Superior temporal gyrus (tissue), 1 donor: ENCODE data around the gene CNKSR3.

Experiments
- DNase-seq: peaks from one replicate; pipeline ENCODE4 v3.0.0-alpha.2; 2016; ENCODE audit errors: extremely low spot score

CNKSR3 gene

DNA sequence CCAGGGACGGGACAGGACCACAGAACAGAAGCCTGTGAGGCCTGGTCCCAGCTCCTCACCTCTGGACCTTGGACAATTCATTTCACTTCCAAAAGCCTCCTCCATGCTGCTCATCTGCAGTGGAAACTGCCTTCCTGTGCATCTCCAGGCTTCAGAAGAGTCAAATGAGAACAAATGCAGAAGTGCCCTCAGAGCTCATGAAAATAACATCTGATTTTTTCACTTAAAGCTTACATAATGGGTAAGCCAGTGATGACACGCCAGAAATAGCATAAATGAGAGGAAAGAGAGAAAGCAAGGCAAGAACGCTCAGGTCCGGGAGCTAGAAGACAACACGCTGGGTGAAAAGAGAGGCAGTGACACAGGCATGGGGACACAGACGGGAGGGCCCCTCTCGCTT is 7.9 kb downstream of the CNKSR3 start:
- DNase-seq = no peak

DNA sequence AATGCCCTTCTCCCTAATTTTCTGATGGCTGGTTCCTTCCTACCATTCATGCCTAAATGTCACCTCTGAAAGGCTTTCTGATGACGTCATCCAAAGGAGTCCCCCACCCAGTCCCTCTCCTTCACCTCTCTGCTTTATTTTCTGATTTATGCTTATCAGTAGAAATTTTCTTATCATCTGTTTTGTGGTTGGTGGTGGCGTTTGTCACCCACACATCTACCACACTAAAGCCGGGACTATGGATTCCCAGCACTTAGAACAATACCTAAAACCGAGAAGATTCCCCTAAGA is 9.0 kb downstream of the CNKSR3 start:
- no peak for DNase-seq

DNA sequence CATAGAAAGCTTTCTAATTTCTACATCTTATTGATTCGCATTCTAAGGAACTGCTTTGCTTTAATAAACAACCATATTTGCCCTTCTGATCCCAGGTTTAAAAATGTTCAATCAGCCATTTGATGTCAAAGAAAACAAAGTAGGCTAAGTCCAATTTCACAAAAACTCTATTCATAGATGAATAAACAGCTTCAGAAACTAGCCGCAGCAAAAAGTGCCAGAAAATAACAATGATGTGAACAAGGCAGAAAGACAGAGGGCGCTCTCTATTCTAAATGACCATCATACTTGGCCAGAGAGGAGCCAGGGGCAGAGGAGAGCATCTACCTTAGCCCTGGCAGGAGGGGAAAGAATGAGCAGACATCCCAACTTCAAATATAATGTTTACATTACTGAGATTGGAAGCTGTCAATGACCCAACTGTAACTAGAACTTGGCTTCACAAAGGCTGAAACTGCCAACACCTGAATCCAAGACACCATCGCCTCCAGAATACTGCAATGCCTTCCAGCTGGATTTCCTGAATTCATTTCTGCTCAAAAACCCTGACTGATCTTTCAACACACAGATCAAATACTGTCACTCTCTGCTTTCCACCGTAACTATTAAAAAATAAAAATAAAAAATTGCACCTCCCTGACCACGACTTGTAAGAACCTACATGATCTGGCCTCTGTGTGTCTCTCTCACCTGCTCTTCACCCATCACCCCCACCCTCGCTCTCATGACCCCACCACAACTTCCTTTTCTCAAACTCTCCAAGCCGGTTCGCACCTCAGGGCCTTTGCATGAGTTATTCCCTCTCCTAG is 9.5 kb downstream of the CNKSR3 start:
- DNase-seq = peak; percentile 97

DNA sequence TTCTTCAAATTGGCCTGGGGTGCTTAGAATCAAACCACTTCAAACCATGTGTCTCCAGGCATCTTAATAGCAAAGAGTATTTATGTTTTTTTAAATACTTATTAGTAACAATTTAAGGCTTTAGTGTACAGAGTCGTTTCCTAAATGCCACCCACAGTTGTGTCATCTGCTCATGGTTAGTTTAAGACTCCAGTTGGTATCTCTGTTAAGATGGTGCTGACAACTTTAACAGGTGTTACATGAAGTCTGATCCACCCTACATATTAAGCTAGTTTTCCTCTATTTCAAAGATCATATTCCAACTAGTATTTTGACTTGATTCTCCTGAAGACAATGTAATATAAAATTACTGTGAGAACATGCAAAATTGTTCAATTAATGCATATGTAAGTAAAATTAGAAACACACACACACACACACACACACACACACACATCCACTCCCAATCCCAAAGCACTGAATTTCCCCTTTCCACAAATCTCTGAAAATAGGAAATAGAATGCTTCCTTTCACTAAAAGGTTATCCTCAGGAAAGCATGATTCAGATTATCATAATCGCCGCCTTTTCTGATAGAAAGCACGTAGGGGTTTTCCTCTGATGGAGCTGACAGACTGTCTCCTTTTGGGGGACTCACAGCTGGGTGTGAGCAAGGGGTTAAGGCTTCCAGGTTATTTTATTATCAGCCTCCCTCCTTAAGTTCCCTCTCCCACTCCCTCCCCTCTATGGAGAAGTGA is 10.5 kb downstream of the CNKSR3 start:
- no peak for DNase-seq

DNA sequence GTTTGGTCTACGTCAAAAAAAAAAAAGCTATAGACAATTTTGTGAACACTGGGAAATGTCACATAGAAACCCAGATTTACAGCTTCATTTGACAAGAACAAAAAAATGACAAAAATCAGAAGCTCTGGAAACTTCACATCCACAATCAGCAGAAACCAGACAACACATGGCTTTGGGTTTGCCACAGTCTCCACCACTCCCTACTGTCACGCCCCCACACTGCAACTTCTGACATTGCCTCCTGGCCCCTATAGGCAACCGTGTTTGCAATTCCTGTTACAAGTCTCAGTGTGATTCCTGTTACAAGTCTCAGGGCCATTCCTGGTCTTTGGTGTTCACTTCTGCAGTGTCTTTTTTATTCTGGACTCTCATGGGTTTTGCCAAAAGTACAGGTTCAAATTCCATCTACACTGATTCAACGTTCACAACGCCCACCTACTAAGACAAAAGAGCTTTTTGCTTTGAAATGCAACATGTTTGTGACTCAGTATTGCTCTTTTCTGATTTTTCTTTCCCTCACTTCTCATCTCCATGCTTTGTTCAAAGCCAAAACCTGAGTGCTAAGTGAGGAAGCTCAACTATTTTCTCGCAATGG is 12.0 kb downstream of the CNKSR3 start:
- DNase-seq = no peak

DNA sequence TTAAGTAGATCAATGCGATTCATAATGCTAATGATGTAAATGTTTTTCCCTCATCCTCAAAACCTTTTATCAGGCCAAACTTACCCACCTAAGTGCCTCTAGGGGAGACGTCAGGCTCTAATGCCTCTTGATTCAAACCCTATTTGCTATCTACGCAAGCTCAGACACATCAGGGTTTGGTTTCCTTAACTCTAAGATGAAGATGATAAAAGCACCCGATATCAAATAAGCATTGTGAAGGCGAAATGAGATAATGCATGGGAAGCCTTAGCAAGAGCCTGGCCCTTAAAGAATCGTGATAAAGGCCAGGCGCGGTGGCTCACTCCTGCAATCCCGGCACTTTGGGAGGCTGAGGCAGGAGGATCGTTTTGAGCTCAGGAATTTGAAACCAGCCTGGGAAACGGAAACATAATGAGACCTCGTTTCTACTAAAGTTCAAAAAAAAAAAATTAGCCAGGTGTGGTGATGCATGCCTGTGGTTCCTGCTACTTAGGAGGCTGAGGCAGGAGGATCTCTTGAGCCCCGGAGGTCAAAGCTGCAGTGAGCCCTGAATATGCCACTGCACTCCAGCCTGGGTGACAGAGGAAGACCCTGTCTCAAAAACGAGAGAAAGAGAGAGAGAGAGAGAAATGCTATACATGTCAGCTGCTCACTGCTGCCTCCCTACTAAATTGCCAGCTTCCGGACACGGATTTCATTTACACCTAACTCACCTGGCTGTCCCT is 13.5 kb downstream of the CNKSR3 start:
- no peak for DNase-seq

DNA sequence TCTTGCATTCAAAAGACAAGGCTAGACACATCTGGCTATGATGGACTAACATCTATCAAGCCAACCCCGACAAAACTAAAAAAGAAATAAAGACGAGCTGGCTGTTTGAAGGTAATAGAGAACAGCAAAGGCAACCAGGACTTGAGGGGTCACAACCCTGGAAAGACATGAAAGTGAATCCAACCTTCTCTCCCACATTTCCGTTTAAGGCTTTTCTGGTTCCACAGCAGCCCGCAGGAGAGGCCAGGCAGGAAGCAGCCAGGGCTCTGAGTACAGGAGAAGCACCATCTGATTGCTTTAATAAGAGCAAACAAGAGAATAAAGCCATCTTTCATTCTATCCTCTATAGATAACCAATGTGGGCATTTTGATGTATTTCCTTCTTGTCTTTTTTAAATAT is 14.3 kb downstream of the CNKSR3 start:
- no peak for DNase-seq

DNA sequence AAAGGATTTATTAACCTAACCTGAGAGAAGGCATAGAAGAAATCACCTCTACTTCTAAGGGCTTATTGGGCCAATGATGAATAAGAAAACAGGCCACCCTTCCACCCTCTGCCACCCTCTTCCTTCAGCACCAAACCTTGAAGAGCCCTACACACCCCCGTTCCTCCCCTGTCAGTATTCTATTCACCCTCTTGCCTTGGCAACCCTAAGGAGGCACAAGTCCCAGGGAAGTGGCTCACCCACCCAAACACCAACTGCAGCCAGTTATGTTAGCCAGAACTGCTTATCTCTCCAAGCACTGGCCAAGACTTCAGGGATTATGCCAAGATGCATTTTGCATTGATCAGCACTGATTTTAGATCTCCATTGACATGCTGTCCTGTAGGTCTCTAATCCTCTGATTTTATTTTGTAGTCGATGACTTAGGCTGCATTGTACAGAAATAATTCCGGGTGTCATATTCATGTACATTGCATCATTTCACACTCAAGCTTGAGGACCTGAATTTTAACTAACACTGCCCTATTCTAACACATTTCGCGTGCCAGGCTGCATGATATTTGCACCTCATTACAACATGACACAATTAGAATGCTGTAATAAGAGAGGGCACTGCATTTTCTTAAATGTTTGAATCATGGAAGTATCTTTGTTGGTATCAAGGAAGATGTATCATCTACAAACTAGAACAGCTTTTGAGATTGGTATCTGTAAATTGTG is 15.7 kb downstream of the CNKSR3 start:
- DNase-seq = peak; percentile 60

DNA sequence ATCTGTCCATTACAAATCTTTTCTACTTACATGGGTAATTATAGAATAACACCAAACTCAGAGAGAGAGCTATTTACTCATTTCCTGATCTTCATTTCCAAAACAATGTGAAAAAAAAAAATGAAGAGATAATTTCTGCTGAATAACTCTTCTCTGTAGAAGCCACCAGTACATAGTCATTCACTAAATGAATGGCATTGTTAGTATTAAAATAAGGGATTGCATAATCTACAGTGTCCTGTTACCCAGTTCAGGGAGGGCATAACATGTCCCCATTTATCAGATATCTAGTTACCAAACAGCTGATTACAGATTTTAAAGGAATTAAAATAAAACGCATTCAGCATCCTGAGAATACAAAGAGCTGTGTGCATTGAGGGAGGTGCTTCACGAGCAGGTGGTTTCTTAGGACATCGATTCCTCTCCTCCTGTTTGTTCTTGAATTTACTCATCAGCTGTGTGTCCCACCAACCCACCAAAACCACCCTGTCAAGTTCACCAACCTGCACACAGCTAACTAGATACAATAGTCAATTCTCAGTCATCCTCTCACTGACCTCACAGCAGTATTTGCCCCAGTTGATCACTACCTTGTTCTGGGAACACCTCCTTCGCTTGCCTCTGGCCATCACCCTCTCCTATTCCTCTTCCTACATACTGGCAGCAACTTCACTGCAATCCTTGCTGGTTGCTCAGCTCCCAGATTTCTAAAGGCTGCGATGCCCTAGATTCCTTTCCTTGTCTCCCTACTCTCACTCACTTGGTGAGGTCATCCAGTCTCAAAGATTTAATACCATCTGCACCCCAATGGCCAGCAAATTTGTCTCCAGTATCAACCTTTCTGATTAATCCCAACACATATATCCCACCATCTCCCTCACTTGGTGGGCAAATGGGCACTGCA is 18.7 kb downstream of the CNKSR3 start:
- DNase-seq = no peak

DNA sequence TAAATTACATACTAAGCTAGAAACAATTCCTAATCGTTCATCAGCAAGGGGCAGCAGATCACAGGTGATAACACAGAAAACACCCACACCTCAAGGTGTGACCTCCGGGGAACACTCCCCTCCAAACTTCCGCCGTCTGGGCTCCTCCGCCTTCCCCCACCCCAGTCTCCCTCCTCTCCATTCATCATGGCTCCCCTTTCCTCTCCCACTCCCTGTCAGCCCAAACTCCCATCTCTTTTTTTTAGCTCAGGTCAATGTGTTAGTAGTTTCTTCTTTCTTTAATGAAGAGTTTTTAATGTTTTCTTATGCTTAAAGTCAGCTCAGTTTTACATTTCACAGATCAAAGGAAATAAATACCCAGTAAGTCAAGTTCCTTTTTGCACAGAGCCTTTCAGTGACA is 20.7 kb downstream of the CNKSR3 start:
- DNase-seq = no peak

DNA sequence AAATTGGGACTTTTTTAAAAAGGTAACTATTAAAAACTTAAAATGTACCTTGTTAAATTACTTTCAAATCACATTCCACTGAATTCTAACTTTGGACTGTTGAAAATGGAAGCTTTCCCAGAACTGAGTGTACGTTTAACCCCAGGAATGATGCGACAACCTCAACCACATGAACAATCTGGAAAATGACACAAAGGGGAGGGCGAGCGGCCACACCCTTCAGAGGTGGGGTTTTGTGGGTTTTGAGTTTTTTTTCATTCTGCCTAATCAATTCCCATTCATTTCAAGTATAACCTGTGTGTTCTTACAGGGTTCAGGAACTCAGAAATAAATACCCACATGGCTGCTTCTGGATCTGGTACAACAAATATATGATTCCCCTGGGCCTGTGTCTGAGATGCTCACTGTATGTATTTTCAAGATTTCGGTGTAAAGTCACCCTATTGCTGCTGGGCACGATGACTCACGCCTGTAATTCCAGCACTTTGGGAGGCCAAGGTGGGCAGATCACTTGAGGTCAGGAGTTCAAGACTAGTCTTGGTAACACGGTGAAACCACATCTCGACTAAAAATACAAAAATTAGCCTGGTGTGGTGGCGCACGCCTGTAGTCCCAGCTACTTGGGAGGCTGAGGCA is 21.6 kb downstream of the CNKSR3 start:
- no peak for DNase-seq

DNA sequence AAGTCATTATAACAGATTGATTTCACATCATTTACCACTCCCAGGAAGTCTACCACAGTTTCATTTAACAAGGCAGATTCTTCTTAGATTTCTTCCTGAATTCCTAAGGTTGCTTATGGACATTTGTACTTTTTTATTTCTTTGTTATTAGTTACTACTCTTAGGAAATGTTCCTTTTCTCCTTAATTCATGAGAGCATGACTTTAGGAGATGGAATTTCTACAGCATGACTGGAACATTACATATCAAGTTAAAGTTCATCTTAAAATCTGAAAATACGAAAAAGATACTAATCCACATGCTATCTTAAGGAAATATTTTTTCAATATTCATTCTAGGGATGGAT is 22.3 kb downstream of the CNKSR3 start:
- no peak for DNase-seq

DNA sequence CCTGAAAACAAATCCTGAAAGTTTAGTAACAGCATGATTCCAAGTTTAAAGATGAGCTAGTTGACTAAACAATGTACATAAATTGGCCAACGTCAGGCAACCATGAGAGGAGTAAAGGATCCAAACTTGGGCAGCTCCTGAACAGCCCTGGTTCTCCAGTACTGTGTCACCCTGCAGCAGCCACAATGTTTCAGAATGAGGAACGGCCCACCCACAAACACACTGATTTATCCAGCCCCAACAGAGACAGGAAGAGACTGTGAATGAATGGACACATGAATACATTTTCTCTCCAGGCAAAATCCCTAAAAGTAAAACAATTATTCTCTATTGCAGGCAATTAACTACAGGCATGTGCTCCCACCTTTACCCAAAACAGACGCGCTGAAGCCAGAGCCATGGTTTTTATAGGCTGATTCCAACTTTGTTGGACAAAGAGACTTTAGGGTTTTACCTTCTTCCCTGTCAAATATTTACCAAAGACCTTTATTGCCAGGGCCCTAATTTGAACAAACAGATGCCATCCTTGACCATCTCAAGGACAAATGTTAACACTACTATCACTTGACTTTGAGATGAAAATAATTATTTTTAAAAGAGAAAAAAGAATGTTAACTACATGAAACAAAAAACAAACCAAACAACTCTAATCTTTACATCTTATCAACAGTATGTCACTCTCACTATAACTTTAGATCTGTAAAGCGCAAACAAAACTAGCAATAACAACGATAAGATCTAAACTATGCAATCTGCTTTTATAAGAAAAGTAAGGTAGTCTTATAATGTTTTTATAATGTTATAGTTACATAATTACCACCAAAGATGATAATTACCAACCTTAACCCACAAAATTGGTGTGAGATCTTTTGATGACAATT is 22.9 kb downstream of the CNKSR3 start:
- DNase-seq = no peak

DNA sequence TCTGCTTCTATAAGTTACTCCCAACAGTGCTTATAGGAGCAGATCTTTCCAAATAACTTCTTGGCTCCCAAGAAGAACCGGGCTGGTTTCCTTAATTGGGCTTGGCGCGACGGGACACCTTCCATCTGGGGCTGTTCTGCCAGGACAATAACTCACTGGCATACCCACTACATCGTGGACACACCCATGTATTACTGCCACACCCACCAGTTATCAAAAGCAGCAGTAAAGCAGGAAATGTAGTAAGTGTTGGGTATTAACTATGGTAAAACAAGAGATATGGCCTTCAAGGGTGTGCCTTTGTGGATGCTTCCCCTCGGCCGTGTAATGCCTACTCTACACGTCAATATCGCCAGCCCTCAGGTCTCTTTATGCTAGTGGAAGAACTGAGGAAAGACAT is 24.7 kb downstream of the CNKSR3 start:
- no peak for DNase-seq

DNA sequence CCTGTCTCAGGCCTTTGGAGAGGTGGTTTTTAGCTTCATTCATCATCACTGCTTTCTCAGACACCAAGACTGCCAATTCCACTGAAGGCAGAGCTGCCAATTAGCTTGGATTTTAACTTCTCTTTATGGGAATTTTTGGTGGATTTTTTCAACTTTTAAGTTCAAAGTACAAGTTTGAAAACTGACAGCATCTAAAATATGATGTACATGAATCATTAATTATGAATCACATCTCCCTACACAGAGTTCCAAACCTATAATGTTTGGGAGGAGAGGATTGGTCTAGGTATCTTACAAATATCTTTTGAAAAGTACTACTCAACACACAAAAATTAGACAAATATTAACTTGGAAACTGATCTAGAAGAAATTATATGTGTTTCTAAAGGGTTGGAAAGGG is 25.5 kb downstream of the CNKSR3 start:
- no peak for DNase-seq

DNA sequence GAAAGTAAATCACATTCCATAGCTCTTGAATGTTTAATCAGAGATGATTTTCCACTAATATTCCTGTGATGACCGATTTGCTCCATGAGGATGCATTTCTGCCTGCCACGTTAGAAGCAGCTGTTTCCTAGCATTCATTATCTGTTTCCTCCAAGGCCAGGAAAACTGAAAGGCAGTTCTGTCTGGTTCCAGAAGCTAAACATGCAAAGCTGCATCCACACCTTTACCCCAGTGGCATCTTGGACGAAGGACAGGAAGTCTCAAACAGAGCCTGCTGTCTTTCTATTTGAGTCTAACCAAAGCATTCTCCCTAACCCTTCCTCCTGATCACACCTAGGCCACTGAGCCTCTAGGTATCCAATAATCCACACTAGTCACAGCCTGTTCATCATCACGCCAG is 27.6 kb downstream of the CNKSR3 start:
- DNase-seq = no peak

DNA sequence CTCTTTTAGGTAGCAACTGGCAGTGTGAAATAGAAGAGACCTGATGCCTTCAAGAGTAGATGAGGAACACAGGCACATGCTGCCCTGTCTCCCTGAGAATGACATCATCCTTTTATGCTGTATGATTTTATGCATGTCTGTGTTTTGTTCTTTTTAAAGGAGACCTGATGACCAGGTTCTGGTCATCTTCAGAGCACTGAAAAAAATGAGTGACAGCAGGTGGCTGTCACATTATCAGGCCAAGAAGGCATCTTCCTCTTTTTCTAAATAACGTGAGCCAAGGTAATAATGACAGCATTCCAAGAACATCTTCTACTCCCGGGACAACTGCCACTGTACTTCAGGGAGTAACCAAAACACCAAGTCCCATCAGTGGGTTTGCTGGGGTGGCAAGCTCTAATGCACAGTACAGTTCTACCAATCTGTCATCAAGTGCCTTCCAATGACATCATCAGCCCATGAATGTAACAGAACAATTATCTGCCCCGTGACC is 28.9 kb downstream of the CNKSR3 start:
- no peak for DNase-seq

DNA sequence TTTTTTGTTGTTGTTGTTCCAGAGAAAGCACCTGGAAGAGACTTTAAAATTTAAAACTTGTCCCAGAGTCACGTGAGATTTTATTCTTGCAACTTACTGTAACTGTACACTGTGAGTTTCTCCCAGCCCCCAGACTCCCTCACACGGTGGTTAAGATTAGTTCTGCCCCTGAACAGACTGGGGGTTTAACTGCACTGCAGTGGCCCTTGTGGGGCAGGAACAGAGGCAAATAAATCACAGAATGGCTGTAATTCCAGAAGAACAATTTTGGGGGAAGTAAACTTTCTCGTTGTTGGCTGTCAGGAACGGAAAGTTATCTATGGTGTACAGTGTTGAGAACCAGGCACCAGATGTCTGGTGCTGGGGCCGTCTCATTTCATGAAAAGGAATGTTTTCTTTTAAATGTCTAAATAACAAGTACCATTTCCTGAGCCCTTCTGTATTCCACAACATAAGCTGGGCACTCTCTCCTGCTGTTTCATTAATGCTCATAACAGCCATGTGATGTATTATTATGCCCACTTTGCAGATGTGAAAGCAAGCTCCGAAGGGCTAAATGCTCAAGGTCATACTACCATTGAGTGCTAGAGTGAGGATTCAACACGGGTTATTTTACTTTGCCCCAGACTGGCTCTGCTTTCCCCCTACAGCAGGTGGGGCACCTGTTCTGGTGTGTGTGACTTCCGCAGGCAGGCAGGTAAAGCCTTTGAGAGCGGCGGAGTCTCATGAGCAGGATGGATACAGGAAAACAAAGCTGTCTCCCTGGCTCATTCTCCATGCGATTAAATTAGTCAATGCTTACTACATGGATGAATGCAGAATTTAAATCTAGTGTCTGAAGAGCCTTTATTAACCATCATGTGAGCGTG is 30.5 kb downstream of the CNKSR3 start:
- no peak for DNase-seq
